Endothelial cell of umbilical vein (primary cell): ENCODE data around the gene TRAPPC2B. TPM values are rescaled to one million over a fixed set of nuclear protein-coding genes. Genes with fewer than 3 reads are reported as not detected.

Experiments
- BruUV-seq: library from RNA; stranded (reverse); fragments of 400-500 nt; replicated peaks from 2 replicates; lab custom pipeline; 2021; lab: Mats Ljungman, UMichigan
- CTCF ChIA-PET: fragments of 300-600, 350-600 bp; sonication (Branson Sonifier 250); formaldehyde crosslinking; loops from one replicate; lab custom pipeline; 2021; ENCODE audit warnings: antibody characterized with exemption, inconsistent platforms; lab: Charles Lee
- POLR2A ChIA-PET: fragments of 300-600, 350-600 bp; sonication (Branson Sonifier 250); formaldehyde crosslinking; loops from one replicate; lab custom pipeline; 2021; ENCODE audit warnings: antibody characterized with exemption, inconsistent platforms; lab: Charles Lee
- DNase-seq: peaks from one replicate; pipeline ENCODE4 v3.0.0-alpha.2; 2011; ENCODE audit warnings: low read depth, low spot score
- FAIRE-seq: peaks from 2 replicates; lab custom pipeline; 2011; peaks lifted over from hg19 to GRCh38; lab: Jason Lieb, UNC
- H2AFZ ChIP-seq: 2 replicates; pipeline ENCODE4 v1.6.0; 2012; ENCODE audit warnings: low read depth, low read length, control low read depth, inconsistent platforms
- H3K27ac ChIP-seq: 2 replicates; pipeline ENCODE4 v1.5.1; 2011; ENCODE audit warnings: low read depth, mild to moderate bottlenecking, control low read depth, low read length, moderate library complexity; ENCODE audit not compliant: insufficient read depth
- H3K27me3 ChIP-seq, 2 experiments: 2 replicates each; pipeline versions ENCODE4 v1.6.0 to v1.6.1; 2011; ENCODE audit warnings: low read length in 2 of 2, mixed read lengths in 1 of 2; ENCODE audit not compliant: control insufficient read depth in 2 of 2, insufficient read depth in 2 of 2
- H3K36me3 ChIP-seq, 2 experiments: 2 replicates in 1 of 2; 3 replicates in 1 of 2; pipeline ENCODE4 v1.5.1; 2011; ENCODE audit warnings: low read length in 2 of 2, mild to moderate bottlenecking in 1 of 2, moderate library complexity in 1 of 2; ENCODE audit not compliant: control insufficient read depth in 2 of 2, insufficient read depth in 2 of 2; ENCODE audit errors: extremely low read depth in 1 of 2
- H3K4me1 ChIP-seq: 3 replicates; pipeline ENCODE4 v1.5.1; 2011; ENCODE audit warnings: mild to moderate bottlenecking, low read length; ENCODE audit not compliant: control insufficient read depth, insufficient read depth; ENCODE audit errors: extremely low read depth
- H3K4me2 ChIP-seq: 2 replicates; pipeline ENCODE4 v1.6.1; 2011; ENCODE audit warnings: low read length, control low read depth, mixed read lengths; ENCODE audit not compliant: insufficient read depth
- H3K4me3 ChIP-seq, 3 experiments: fragments of 200-600 bp in 1 of 3; sonication (generic), shearing (Covaris generic) in 1 of 3; replicated peaks in 1 of 3; 2 replicates each; pipeline ENCODE4 v1.5.1; 2011 to 2016; ENCODE audit warnings: control low read depth in 3 of 3, low read length in 3 of 3, mild to moderate bottlenecking in 2 of 3, inconsistent platforms in 1 of 3, low read depth in 1 of 3, moderate library complexity in 1 of 3; ENCODE audit not compliant: insufficient read depth in 1 of 3
- H3K79me2 ChIP-seq: 2 replicates; pipeline ENCODE4 v1.6.0; 2012; ENCODE audit warnings: low read length, inconsistent platforms; ENCODE audit not compliant: control insufficient read depth, insufficient read depth
- H3K9ac ChIP-seq: replicated peaks from 2 replicates; pipeline ENCODE3; 2011; ENCODE audit warnings: low read length, control low read depth; ENCODE audit not compliant: insufficient read depth; ENCODE audit errors: extremely low read depth
- H3K9me1 ChIP-seq: replicated peaks from 3 replicates; pipeline ENCODE4 v1.6.0; 2011; ENCODE audit warnings: mild to moderate bottlenecking, low read length; ENCODE audit not compliant: control insufficient read depth, insufficient read depth; ENCODE audit errors: extremely low read depth
- H3K9me3 ChIP-seq: replicated peaks from 2 replicates; pipeline ENCODE4 v1.5.1; 2012; ENCODE audit warnings: low read length, inconsistent platforms; ENCODE audit not compliant: control insufficient read depth, insufficient read depth
- H4K20me1 ChIP-seq: replicated peaks from 2 replicates; pipeline ENCODE3; 2011; ENCODE audit warnings: mild to moderate bottlenecking, low read length; ENCODE audit not compliant: control insufficient read depth, insufficient read depth; ENCODE audit errors: extremely low read depth
- EZH2 ChIP-seq: IDR thresholded peaks from 2 replicates; pipeline ENCODE4 v1.6.1; 2012; ENCODE audit warnings: borderline replicate concordance, low read depth, mild to moderate bottlenecking, moderate library complexity, low read length, inconsistent platforms; ENCODE audit not compliant: severe bottlenecking
- FOS ChIP-seq: IDR thresholded peaks from 2 replicates; pipeline ENCODE4 v1.6.1; 2011; ENCODE audit warnings: mild to moderate bottlenecking, low read length, moderate library complexity, borderline replicate concordance; ENCODE audit not compliant: insufficient read depth
- GATA2 ChIP-seq: IDR thresholded peaks from 2 replicates; pipeline ENCODE4 v1.7.0; 2011; ENCODE audit warnings: low read depth, mild to moderate bottlenecking, moderate library complexity, mixed read lengths, low read length; ENCODE audit not compliant: insufficient read length, insufficient read depth
- JUN ChIP-seq: IDR thresholded peaks from 2 replicates; pipeline ENCODE4 v1.6.1; 2011; ENCODE audit warnings: borderline replicate concordance, low read depth; ENCODE audit not compliant: insufficient read length, insufficient read depth
- MYC ChIP-seq: IDR thresholded peaks from one replicate; pipeline ENCODE4 v1.6.1; 2011; ENCODE audit warnings: mild to moderate bottlenecking, low read depth, low read length
- POLR2A ChIP-seq: IDR thresholded peaks from 2 replicates; pipeline ENCODE4 v1.6.1; 2012; ENCODE audit warnings: low read depth, mild to moderate bottlenecking, control low read depth, low read length
- POLR2AphosphoS5 ChIP-seq: IDR thresholded peaks from 2 replicates; pipeline ENCODE4 v1.6.1; 2012; ENCODE audit warnings: low read depth, mild to moderate bottlenecking, control low read depth, low read length, moderate library complexity; ENCODE audit not compliant: insufficient read depth
- dilution Hi-C: fragments of 300-500 bp; cut with MboI; formaldehyde crosslinking; loops from one replicate; pipeline ENCODE4 v1.15.0; 2019; ENCODE audit warnings: low sequenced_read_pairs; ENCODE audit not compliant: extremely low pct_ligation_motif_present
- intact Hi-C: fragments of 100-400 bp; cut with micrococcal nuclease; formaldehyde crosslinking; loops from one replicate; pipeline ENCODE4 v1.10.0; 2022
- polyA plus RNA-seq, 4 experiments: library from polyadenylated mRNA; depleted of rRNA in 3 of 4; stranded (reverse) in 3 of 4; unstranded in 1 of 4; fragments of >200 nt; gene quantifications; 2 replicates each; pipeline versions ENCODE4 v1.2.1 to v1.2.3, GENCODE V29; 2011 to 2012; ENCODE audit warnings: missing spikeins in 1 of 4
- total RNA-seq: library from RNA; stranded (reverse); gene quantifications from 2 replicates; pipeline ENCODE4 v1.2.3, GENCODE V29; 2021
- TF ChIP-seq, protein P1 (sequence below): IDR thresholded peaks from 2 replicates; pipeline ENCODE4 v1.6.1; 2011; ENCODE audit not compliant: insufficient read depth, insufficient read length
- TF ChIP-seq, protein P2 (sequence below), 2 donors: IDR thresholded peaks; 1 replicate in 1 of 2; 2 replicates in 1 of 2; pipeline ENCODE4 v1.5.1; 2011; ENCODE audit warnings: low read length in 2 of 2, mild to moderate bottlenecking in 2 of 2, moderate library complexity in 2 of 2, control low read depth in 1 of 2, inconsistent platforms in 1 of 2, low read depth in 1 of 2; ENCODE audit not compliant: insufficient read depth in 1 of 2; ENCODE audit errors: extremely low read depth in 1 of 2

Gene TRAPPC2B
- total and polyA plus RNA-seq, 2 donors (not counting 3 experiments of a cell fraction or from before 2014, with no cell fraction given), result 6.3 to 24.3 TPM

DNA sequence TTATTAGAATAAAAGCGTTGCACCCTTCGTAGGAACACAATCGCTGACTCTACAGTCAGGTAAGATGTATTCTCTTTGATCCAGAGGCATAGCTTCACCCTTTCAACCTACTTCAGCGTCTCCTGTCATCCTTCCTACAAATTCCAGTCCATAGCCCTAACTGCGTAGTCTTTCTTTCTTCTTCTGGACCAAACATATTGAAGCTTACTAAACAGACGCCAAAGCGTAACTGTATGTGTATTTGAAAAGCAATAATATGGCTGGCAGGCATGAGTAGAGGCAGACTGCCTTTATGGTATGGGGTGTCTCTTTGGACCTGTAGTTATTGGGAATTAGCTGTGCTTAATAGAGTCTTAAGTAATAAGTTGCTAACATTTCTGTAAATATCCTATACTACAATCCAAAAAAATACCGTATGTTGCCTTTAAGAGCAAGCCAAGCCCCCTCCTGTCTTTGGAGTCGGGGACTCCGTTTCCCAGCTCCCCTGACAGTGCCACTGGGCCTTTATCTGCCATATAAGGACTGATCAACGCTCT is 25.9 kb downstream of the TRAPPC2B start:
- peaks cover 10% of the 10 kb centered on the region for H3K4me1 ChIP-seq
- TF ChIP-seq JUN, result no peak
- no peak for TF ChIP-seq POLR2A
- TF ChIP-seq MYC, result no peak
- ChIA-PET CTCF (interaction anchor here (0.8 to 1.1 kb wide), 6 partner anchors 21 to 98 kb away, joined by 3 to 5 read pairs (median 4); partner anchors contain the start of genes ZNF304 and ZNF419), POLR2A (interaction anchor here (0.7 kb wide), 1 partner anchor 39 kb away, joined by 3 read pairs; no protein-coding TSS in a partner anchor)
- H3K27ac ChIP-seq, result no peak overlapping the region
- H2AFZ ChIP-seq, result peak overlapping the region; percentile 97
- intact Hi-C loops, result loop anchor here (1.0 kb wide), 7 partner anchors 22 to 225 kb away; partner anchors contain the start of genes TRAPPC2B, ZNF134, ZNF17 and ZNF304
- FAIRE-seq, result no peak
- peak overlapping the region; percentile 2 for H3K9ac ChIP-seq
- no peaks in the 10 kb centered on the region for H3K27me3 ChIP-seq
- dilution Hi-C loops, result loop anchor here (10.0 kb wide), 1 partner anchor 204 kb away; no protein-coding TSS in a partner anchor
- H3K4me2 ChIP-seq, result peak overlapping the region; percentile 32
- no peaks in the 10 kb centered on the region for H4K20me1 ChIP-seq
- TSS peak; percentile 85 for BruUV-seq
- DNase-seq, result no peak
- H3K36me3 ChIP-seq, result peaks cover 0 to 3% of the 10 kb centered on the region in 2 experiments
- H3K4me3 ChIP-seq, result peak overlapping the region in 2 of 3 experiments; percentile 9 to 73
- no peaks in the 10 kb centered on the region for H3K9me1 ChIP-seq
- no peaks in the 10 kb centered on the region for H3K9me3 ChIP-seq
- H3K79me2 ChIP-seq, result peaks cover 3% of the 10 kb centered on the region

DNA sequence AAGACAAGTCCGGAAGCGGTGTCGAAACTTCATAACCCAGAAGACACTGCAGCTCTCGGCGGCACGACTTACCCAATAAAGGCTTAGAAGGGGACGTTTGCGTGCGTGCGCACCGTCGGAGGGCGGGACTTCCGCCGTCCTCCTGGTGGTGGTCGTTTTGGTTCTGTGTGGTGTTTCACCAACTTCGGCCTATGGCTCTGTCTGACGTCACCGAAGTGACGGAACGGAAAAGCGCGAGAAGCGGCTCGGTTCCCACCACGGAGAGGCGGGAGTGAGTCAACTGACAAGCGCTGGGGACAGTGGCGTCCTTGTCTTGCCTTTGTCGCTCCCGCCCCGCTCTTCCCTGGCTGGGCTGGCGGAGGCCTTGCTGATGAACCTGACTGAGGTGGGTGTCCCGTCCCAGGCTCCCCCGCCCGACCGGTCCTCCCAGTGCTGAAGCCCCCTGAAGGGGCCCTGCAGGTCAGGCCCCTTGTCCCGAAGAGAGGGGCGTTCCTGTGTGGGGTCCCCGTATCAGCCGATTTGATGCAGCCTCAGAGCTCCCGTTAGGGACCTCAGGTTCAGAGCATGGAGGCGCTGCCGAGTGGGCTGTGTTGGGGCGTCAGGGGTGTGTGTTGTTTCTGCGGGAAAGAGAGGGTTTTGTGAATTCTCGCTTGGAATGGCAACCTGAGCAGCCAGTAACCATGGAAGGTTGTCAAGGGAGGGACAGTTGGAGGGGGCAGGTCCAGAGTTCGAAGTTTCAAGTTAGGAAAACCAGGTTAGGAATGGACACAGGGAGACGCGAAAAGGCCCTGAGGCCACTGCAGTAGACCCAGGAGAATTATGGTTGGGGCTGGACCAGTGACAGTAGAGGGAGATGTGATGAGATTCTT is 26.6 kb downstream of the TRAPPC2B start, which contains the start of gene ZNF548:
ZNF548 (plus strand) TSS at position 125 of the 869 bp plus-strand sequence; CDS start at position 371, 246 bp downstream.
- BruUV-seq, result TSS peak; percentile 55
- H3K4me1 ChIP-seq, result peaks cover 10% of the 10 kb centered on the region
- peak; percentile 99 for FAIRE-seq
- TF ChIP-seq FOS (no peak), GATA2 (no peak), MYC (no peak), POLR2AphosphoS5 (peak; percentile 29), EZH2 (no peak), JUN (peak; percentile 76), POLR2A (no peak)
- TF ChIP-seq, protein P1, sequence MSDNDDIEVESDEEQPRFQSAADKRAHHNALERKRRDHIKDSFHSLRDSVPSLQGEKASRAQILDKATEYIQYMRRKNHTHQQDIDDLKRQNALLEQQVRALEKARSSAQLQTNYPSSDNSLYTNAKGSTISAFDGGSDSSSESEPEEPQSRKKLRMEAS, result no peak
- TF ChIP-seq, protein P2, sequence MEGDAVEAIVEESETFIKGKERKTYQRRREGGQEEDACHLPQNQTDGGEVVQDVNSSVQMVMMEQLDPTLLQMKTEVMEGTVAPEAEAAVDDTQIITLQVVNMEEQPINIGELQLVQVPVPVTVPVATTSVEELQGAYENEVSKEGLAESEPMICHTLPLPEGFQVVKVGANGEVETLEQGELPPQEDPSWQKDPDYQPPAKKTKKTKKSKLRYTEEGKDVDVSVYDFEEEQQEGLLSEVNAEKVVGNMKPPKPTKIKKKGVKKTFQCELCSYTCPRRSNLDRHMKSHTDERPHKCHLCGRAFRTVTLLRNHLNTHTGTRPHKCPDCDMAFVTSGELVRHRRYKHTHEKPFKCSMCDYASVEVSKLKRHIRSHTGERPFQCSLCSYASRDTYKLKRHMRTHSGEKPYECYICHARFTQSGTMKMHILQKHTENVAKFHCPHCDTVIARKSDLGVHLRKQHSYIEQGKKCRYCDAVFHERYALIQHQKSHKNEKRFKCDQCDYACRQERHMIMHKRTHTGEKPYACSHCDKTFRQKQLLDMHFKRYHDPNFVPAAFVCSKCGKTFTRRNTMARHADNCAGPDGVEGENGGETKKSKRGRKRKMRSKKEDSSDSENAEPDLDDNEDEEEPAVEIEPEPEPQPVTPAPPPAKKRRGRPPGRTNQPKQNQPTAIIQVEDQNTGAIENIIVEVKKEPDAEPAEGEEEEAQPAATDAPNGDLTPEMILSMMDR (IDR thresholded peaks at IDR 0.05; ENCODE audit: extremely low read depth in 1 of 2, insufficient read depth in 1 of 2, low read depth in 1 of 2, low read length in 2 of 2), result peak in 1 of 2 donors; percentile 31
- ChIA-PET CTCF (interaction anchor here (0.8 to 1.1 kb wide), 6 partner anchors 20 to 98 kb away, joined by 3 to 5 read pairs (median 4); partner anchors contain the start of genes ZNF304 and ZNF419), POLR2A (interaction anchor here (0.7 kb wide), 1 partner anchor 39 kb away, joined by 3 read pairs; no protein-coding TSS in a partner anchor)
- peaks cover 3% of the 10 kb centered on the region for H3K79me2 ChIP-seq
- H3K27ac ChIP-seq, result peak within 1 kb of the TSS; percentile 55
- peak within 1 kb of the TSS; percentile 88 for H3K4me2 ChIP-seq
- peak within 1 kb of the TSS; percentile 13 to 78 (median 73) for H3K4me3 ChIP-seq
- no peaks in the 10 kb centered on the region for H3K9me3 ChIP-seq
- H3K9ac ChIP-seq, result peak within 1 kb of the TSS; percentile 75
- intact Hi-C loops (loop anchor here (1.0 kb wide), 7 partner anchors 21 to 224 kb away; partner anchors contain the start of genes TRAPPC2B, ZNF134, ZNF17 and ZNF304), dilution Hi-C loops (loop anchor here (10.0 kb wide), 1 partner anchor 205 kb away; no protein-coding TSS in a partner anchor)
- no peaks in the 10 kb centered on the region for H4K20me1 ChIP-seq
- peaks cover 0 to 3% of the 10 kb centered on the region in 2 experiments for H3K36me3 ChIP-seq
- peak; percentile 99 for DNase-seq
- peak within 1 kb of the TSS; percentile 97 for H2AFZ ChIP-seq
- no peaks in the 10 kb centered on the region for H3K9me1 ChIP-seq
- H3K27me3 ChIP-seq, result no peaks in the 10 kb centered on the region
